ENCODE measurements around the gene E4F1.

The E4F1 gene, protein sequence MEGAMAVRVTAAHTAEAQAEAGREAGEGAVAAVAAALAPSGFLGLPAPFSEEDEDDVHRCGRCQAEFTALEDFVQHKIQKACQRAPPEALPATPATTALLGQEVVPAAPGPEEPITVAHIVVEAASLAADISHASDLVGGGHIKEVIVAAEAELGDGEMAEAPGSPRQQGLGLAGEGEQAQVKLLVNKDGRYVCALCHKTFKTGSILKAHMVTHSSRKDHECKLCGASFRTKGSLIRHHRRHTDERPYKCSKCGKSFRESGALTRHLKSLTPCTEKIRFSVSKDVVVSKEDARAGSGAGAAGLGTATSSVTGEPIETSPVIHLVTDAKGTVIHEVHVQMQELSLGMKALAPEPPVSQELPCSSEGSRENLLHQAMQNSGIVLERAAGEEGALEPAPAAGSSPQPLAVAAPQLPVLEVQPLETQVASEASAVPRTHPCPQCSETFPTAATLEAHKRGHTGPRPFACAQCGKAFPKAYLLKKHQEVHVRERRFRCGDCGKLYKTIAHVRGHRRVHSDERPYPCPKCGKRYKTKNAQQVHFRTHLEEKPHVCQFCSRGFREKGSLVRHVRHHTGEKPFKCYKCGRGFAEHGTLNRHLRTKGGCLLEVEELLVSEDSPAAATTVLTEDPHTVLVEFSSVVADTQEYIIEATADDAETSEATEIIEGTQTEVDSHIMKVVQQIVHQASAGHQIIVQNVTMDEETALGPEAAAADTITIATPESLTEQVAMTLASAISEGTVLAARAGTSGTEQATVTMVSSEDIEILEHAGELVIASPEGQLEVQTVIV

GRCh38 chr16:2223221-2223941 lies at the start of gene E4F1:
Gene E4F1, plus strand, starts transcription at chr16:2223591. Its CDS starts 23 bp downstream, at chr16:2223614.
- Histone ChIP-seq H3K36me3 (peaks cover 4 to 7% (median 6%) of the 10 kb centered on the region in 3 donors), H3K27ac (peak within 1 kb of the TSS; percentile 83 to 85), H3K4me1 (peaks cover 0 to 33% (median 19%) of the 10 kb centered on the region in 4 donors), H3K9me3 (no peaks in the 10 kb centered on the region), H3K4me3 (peak within 1 kb of the TSS; percentile 89 to 91), H3K27me3 (no peaks in the 10 kb centered on the region)
- DNase-seq: peak; percentile 99 to 100
- no peak for TF ChIP-seq CTCF (IDR thresholded peaks at IDR 0.05)
- intact Hi-C loops (cut with DNase I; ENCODE audit: low total_unique reads): loop anchor here (5.0 to 10.0 kb wide), 2 partner anchors 44 to 1489 kb away; partner anchors contain the start of gene RNPS1

GRCh38 chr16:2173916-2174315 lies 49.5 kb upstream of the E4F1 start:
- H3K36me3 ChIP-seq: peaks cover 52 to 91% (median 85%) of the 10 kb centered on the region in 3 donors
- DNase-seq: no peak
- H3K27me3 ChIP-seq: peaks cover 0 to 8% of the 10 kb centered on the region in 2 donors
- peaks cover 0 to 3% (median 0%) of the 10 kb centered on the region in 4 donors for H3K4me1 ChIP-seq
- no peak overlapping the region for H3K4me3 ChIP-seq
- H3K9me3 ChIP-seq: no peaks in the 10 kb centered on the region
- no peak overlapping the region for H3K27ac ChIP-seq
- TF ChIP-seq CTCF (IDR thresholded peaks at IDR 0.05): no peak
- intact Hi-C loops (cut with DNase I; ENCODE audit: low total_unique reads): no loop called here

DNA sequence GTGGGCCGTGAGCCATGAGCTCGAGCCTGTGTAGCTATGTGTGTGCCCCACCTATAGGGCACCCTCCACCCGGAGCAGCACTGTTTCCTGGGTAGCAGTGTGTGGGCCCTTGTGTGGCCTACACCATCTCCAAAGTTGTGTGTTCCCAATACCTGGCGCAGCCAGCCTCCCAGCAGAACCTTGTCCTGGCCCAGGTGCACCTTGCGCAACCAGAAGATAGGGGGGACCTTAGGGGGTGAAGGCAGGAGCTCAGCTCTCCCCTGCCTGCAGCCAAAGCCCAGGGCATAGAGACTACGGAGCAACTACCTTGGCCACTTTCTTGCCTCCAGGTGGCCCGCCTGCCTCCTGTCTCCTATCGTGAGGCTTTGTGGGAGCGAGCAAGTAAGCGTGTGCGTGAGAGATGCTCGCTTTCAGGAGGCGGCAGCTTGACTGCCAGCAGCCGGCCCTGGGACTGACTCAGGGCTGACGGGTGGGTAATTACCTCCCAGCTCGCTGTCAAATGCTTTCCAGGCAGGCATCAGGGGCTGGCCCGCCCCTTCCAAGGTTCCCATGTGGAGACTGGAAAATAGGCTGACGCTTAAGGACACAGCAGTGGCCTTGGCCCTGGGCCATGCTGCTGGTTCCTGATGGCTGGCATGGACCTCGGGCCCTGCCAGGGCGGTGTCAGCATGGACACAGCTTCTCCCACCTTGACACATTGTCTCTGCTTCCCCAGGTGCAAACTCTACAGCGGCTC lies 48.8 kb upstream of the E4F1 start:
- intact Hi-C loops (cut with DNase I; ENCODE audit: low total_unique reads): no loop called here
- no peak overlapping the region for H3K27ac ChIP-seq
- no peak overlapping the region for H3K4me3 ChIP-seq
- DNase-seq: no peak
- no peak for TF ChIP-seq CTCF (IDR thresholded peaks at IDR 0.05)
- peaks cover 0 to 3% (median 0%) of the 10 kb centered on the region in 4 donors for H3K4me1 ChIP-seq
- H3K27me3 ChIP-seq: peaks cover 0 to 12% of the 10 kb centered on the region in 2 donors
- no peaks in the 10 kb centered on the region for H3K9me3 ChIP-seq
- H3K36me3 ChIP-seq: peaks cover 52 to 85% (median 80%) of the 10 kb centered on the region in 3 donors

- peaks cover 52 to 77% (median 77%) of the 10 kb centered on the region in 3 donors for H3K36me3 ChIP-seq
- intact Hi-C loops (cut with DNase I; ENCODE audit: low total_unique reads): no loop called here
- H3K4me1 ChIP-seq: peaks cover 0 to 3% (median 0%) of the 10 kb centered on the region in 4 donors
- peaks cover 0 to 12% of the 10 kb centered on the region in 2 donors for H3K27me3 ChIP-seq
- no peak for TF ChIP-seq CTCF (IDR thresholded peaks at IDR 0.05)
- no peak for DNase-seq
- no peak overlapping the region for H3K27ac ChIP-seq
- no peak overlapping the region for H3K4me3 ChIP-seq
- no peaks in the 10 kb centered on the region for H3K9me3 ChIP-seq
Observed at GRCh38 chr16:2175454-2175853, 47.9 kb upstream of the E4F1 start.

GRCh38 chr16:2176047-2176446 lies 47.3 kb upstream of the E4F1 start:
- Histone ChIP-seq H3K4me3 (no peak overlapping the region), H3K9me3 (no peaks in the 10 kb centered on the region), H3K36me3 (peaks cover 52 to 71% (median 71%) of the 10 kb centered on the region in 3 donors), H3K27me3 (peaks cover 0 to 14% of the 10 kb centered on the region in 2 donors), H3K4me1 (peaks cover 0 to 3% (median 0%) of the 10 kb centered on the region in 4 donors), H3K27ac (no peak overlapping the region)
- intact Hi-C loops (cut with DNase I; ENCODE audit: low total_unique reads): no loop called here
- no peak for TF ChIP-seq CTCF (IDR thresholded peaks at IDR 0.05)
- DNase-seq: no peak

All from tibial artery (tissue), 4 donors.